Left ventricle myocardium inferior (tissue), 1 donor: ENCODE measurements around the gene FLT3LG. TPM values are rescaled to one million over a fixed set of nuclear protein-coding genes. Genes with fewer than 3 reads are reported as not detected.

Source experiments
- DNase-seq: peaks from one replicate; pipeline ENCODE4 v3.0.0-alpha.2; 2020
- H3K27ac ChIP-seq: fragments of 200-600 bp; replicated peaks from 2 replicates; pipeline ENCODE4 v1.8.0; 2021
- H3K27me3 ChIP-seq: fragments of 200-600 bp; 2 replicates; pipeline ENCODE4 v1.8.0; 2021; ENCODE audit warnings: low read depth
- H3K36me3 ChIP-seq: fragments of 200-600 bp; 2 replicates; pipeline ENCODE4 v1.8.0; 2021
- H3K4me1 ChIP-seq: fragments of 200-600 bp; 2 replicates; pipeline ENCODE4 v1.8.0; 2021
- H3K4me3 ChIP-seq: fragments of 200-600 bp; 2 replicates; pipeline ENCODE4 v1.8.0; 2021; ENCODE audit warnings: mild to moderate bottlenecking, moderate library complexity
- H3K9me3 ChIP-seq: fragments of 200-600 bp; replicated peaks from 2 replicates; pipeline ENCODE4 v1.8.0; 2021
- intact Hi-C: fragments of 100-400 bp; cut with micrococcal nuclease; formaldehyde crosslinking; loops from one replicate; pipeline ENCODE4 v1.11.0; 2022
- total RNA-seq: library from RNA; stranded (reverse); fragmentation: NEBNext Ultra II Directional; extraction: Animal tissue kit (Norgen Biotek cat#: 25700); gene quantifications from one replicate; pipeline ENCODE4 v1.2.1, GENCODE V29; 2021
- TF ChIP-seq, protein P1 (sequence below): fragments of 200-600 bp; IDR thresholded peaks from 2 replicates; pipeline ENCODE4 v1.8.0; 2021; ENCODE audit warnings: antibody characterized with exemption, mild to moderate bottlenecking, borderline replicate concordance
- donor health status: DM: no; HTN: yes; CAD: no; lungs with severe emphysema.

The FLT3LG gene
- total RNA-seq, 1 donor from 2014 or later, result 3.1 TPM

GRCh38 chr19:49492573-49493405 is 18.8 kb downstream of the FLT3LG start:
- Histone ChIP-seq H3K4me1 (peaks cover 56% of the 10 kb centered on the region), H3K9me3 (no peaks in the 10 kb centered on the region), H3K27ac (no peak overlapping the region), H3K27me3 (no peaks in the 10 kb centered on the region), H3K4me3 (no peak overlapping the region), H3K36me3 (peaks cover 50% of the 10 kb centered on the region)
- TF ChIP-seq, protein P1, sequence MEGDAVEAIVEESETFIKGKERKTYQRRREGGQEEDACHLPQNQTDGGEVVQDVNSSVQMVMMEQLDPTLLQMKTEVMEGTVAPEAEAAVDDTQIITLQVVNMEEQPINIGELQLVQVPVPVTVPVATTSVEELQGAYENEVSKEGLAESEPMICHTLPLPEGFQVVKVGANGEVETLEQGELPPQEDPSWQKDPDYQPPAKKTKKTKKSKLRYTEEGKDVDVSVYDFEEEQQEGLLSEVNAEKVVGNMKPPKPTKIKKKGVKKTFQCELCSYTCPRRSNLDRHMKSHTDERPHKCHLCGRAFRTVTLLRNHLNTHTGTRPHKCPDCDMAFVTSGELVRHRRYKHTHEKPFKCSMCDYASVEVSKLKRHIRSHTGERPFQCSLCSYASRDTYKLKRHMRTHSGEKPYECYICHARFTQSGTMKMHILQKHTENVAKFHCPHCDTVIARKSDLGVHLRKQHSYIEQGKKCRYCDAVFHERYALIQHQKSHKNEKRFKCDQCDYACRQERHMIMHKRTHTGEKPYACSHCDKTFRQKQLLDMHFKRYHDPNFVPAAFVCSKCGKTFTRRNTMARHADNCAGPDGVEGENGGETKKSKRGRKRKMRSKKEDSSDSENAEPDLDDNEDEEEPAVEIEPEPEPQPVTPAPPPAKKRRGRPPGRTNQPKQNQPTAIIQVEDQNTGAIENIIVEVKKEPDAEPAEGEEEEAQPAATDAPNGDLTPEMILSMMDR, result no peak
- intact Hi-C loops, result no loop called here
- DNase-seq, result no peak

DNA sequence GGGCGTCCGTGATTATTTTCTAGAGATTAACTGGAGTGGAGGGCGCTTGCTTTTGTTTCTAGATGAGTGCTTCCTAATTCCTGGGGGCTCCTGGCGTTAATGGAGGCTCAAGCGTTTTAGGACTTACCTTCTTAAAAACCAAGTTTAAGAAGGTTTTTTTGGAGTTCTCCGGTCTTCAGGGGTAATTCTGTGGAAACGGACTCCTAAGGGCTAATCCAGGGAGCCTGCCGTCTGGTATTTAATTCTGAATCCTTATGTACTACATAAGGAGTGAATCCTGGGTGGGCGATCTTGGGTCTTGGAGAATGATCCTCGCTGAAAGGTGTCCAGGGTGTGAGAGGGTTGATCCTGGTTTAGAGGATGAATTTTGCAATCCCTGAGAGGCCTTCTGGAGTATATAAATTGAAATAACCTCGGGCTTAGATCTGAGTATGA is 22.6 kb downstream of the FLT3LG start:
- Histone ChIP-seq H3K36me3 (peaks cover 48% of the 10 kb centered on the region), H3K4me1 (peaks cover 61% of the 10 kb centered on the region)

GRCh38 chr19:49497047-49497788 is 23.2 kb downstream of the FLT3LG start:
- Histone ChIP-seq H3K9me3 (no peaks in the 10 kb centered on the region), H3K4me3 (peak overlapping the region; percentile 94), H3K36me3 (peaks cover 42% of the 10 kb centered on the region), H3K27ac (peak overlapping the region; percentile 96), H3K27me3 (no peaks in the 10 kb centered on the region), H3K4me1 (peaks cover 61% of the 10 kb centered on the region)
- TF ChIP-seq, protein P1, result no peak
- peak; percentile 64 for DNase-seq
- intact Hi-C loops, result no loop called here

More for the DNA sequence above, 22.6 kb downstream of the FLT3LG start:
- no peaks in the 10 kb centered on the region for H3K9me3 ChIP-seq
- intact Hi-C loops, result no loop called here
- DNase-seq, result no peak
- TF ChIP-seq, protein P1, result no peak
- H3K4me3 ChIP-seq, result peak overlapping the region; percentile 94
- H3K27ac ChIP-seq, result peak overlapping the region; percentile 96
- H3K27me3 ChIP-seq, result no peaks in the 10 kb centered on the region

GRCh38 chr19:49497789-49498103 is 23.7 kb downstream of the FLT3LG start:
- TF ChIP-seq, protein P1, result no peak
- H3K27ac ChIP-seq, result peak overlapping the region; percentile 96
- DNase-seq, result no peak
- no peaks in the 10 kb centered on the region for H3K27me3 ChIP-seq
- intact Hi-C loops, result no loop called here
- peaks cover 37% of the 10 kb centered on the region for H3K36me3 ChIP-seq
- peaks cover 61% of the 10 kb centered on the region for H3K4me1 ChIP-seq
- H3K4me3 ChIP-seq, result peak overlapping the region; percentile 94
- no peaks in the 10 kb centered on the region for H3K9me3 ChIP-seq

DNA sequence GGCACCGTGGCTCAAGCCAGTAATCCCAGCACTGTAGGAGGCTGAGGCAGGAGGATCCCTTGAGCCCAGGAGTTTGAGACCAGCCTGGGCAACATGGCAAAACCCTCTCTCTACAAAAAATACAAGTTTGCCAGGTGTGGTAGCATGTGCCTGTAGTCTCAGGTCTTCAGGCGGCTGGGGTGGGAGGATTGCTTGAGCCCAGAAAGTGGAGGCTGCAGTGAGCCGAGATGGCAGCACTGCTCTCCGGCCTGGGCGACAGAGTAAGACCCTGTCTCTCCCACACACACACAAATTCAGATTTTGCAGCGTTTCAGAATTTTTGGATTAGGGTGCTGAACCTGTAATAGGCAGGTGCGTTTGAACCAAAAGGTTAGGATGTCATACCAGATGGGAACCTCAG is 24.5 kb downstream of the FLT3LG start:
- Histone ChIP-seq H3K36me3 (peaks cover 29% of the 10 kb centered on the region), H3K4me1 (peaks cover 66% of the 10 kb centered on the region), H3K9me3 (no peaks in the 10 kb centered on the region), H3K27ac (peak overlapping the region; percentile 89), H3K4me3 (peak overlapping the region; percentile 94), H3K27me3 (no peaks in the 10 kb centered on the region)
- intact Hi-C loops, result no loop called here
- TF ChIP-seq, protein P1, result no peak
- DNase-seq, result no peak
